Effector CD4-positive, alpha-beta T cell (primary cell): ENCODE data around the gene PRRC2B.
"Not testable (repeated sequence)": the region's sequence is repeated elsewhere in the genome, so short reads cannot be mapped to it uniquely, and the experiment has no call there.

Experiments
- DNase-seq: peaks from one replicate; pipeline ENCODE4 v3.0.0-alpha.2; 2020

The PRRC2B gene

GRCh38 chr9:131387394-131387793 lies 6.5 kb upstream of the PRRC2B start:
- no peak for DNase-seq

GRCh38 chr9:131391020-131391419 lies 2.9 kb upstream of the PRRC2B start:
- DNase-seq, result no peak

DNA sequence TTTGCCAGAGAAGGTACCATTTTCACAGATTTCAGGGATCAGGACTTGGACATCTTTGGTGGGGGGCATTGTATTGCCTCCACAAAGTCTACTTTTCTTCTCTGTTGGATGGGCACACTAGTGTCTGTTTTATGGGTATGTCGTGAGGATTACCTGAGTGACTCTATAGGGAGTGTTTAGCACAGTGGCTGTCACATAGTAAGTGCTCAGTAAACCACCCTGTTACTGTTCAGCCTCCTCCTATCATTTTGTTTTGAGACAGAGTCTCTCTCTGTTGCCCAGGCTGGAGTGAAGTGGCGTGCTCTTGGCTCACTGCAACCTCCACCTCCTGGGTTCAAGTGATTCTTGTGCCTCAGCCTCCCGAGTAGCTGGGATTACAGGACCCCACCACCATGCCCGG lies 2.4 kb upstream of the PRRC2B start:
- no peak for DNase-seq

- peak; percentile 24 for DNase-seq
Measured at GRCh38 chr9:131394464-131395156, 724 bp downstream of the PRRC2B start.

- DNase-seq, result peak; percentile 76
Measured at GRCh38 chr9:131395157-131396098, 1.5 kb downstream of the PRRC2B start.

- not testable (repeated sequence) for DNase-seq
Measured at GRCh38 chr9:131396099-131396479, 2.2 kb downstream of the PRRC2B start.

DNA sequence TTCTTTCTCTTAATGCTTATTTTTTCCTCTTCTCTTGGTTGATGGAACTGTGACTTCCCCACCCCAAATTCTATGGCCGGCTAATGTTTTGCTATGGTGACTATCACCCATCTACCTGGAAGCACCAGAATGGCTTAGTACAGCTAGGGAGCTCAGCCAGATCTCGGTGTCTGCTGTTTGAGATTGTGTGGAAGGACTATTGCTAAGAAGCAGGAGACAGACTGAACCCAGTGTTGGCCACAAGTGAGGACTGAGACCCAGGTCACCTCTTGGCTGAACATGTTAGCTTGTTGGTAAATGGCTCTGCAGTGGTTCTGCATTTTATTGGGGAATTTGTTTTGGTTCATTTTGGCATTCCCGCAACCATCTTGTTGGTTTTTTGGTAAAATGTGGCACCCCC lies 2.7 kb downstream of the PRRC2B start:
- no peak for DNase-seq

GRCh38 chr9:131397100-131397790 lies 3.4 kb downstream of the PRRC2B start:
- DNase-seq, result no peak

GRCh38 chr9:131398204-131398603 lies 4.3 kb downstream of the PRRC2B start:
- DNase-seq, result peak; percentile 50

GRCh38 chr9:131399972-131400371 lies 6.1 kb downstream of the PRRC2B start:
- no peak for DNase-seq

DNA sequence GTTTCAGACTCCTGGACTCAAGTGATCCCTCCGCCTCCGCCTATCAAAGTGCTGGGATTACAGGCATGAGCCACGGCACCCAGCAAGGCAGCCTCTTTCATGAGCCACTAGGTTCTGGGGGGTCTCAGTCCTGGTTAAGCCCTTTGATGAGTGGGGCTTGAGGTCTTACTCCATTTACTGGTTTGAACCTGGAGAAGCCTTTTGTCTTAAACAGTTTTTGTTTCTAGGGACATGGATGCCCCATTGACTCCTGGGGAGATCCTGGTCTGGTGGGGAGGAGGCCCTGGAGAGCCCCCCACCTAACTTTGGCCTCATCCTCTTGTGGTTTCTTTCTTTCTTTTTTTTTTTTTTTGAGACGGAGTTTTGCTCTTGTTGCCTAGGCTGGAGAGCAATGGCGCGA lies 6.7 kb downstream of the PRRC2B start:
- DNase-seq, result no peak

- no peak for DNase-seq
Measured at GRCh38 chr9:131402073-131402472, 8.2 kb downstream of the PRRC2B start.

GRCh38 chr9:131402738-131403492 lies 9.0 kb downstream of the PRRC2B start:
- DNase-seq, result no peak

- DNase-seq, result no peak
Measured at GRCh38 chr9:131403493-131403773, 9.5 kb downstream of the PRRC2B start.

DNA sequence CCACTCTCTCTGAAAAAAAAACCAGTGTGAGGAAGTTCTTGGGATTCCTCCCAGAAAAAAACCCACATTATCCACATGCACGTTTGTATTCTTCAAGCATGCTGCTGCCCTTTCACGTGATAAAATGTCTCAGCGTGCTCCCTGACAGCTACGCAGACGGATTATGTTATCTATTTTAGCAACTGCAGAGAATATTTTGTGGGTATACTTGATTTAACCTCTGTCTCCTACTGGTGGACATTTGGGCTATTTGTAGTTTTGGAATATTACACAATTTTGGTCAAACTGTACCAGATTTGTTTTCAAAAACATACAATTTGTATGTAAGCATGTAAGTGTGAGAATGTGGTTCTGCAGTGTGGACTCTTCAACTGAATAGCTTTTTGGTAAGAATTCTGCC lies 10.7 kb downstream of the PRRC2B start:
- no peak for DNase-seq

DNA sequence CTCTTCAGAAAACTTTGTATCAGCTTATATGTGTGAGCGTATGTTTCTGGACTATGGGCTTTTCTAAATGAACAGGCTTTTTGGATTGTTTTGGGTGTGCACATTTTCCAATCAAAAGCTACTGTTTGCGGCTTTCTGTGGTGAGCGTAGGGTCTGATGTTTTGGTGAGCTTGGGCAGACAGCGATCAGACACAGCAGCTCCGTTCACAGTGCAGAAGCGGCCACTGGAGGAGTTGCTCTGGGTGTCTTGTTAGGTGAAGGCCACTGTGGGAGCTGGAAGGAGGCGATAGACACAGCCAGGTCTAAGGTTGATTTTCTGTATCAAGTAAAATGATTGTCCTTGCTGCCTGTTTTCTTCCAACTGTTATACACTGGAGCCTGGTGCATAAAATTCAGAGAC lies 11.1 kb downstream of the PRRC2B start:
- no peak for DNase-seq

DNA sequence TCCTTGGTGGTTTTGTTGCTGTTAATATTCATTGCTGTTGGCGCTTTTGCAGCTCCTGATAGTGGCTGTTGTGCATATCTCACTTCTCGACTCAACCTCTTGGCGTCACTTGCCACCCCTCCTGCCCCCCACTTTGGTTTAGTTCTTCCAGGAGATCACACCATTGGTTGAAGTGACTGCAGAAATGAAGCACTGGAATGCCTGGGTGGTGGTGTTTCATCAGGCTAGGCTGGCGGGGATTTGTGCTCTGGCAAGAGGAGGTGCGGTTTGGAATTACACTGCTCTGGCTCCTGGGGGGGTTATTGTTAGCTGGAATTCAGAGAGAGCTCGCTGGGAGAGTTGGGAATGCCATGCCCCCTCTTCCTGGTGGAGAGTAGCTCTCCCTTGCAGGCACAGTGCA lies 11.5 kb downstream of the PRRC2B start:
- no peak for DNase-seq

DNA sequence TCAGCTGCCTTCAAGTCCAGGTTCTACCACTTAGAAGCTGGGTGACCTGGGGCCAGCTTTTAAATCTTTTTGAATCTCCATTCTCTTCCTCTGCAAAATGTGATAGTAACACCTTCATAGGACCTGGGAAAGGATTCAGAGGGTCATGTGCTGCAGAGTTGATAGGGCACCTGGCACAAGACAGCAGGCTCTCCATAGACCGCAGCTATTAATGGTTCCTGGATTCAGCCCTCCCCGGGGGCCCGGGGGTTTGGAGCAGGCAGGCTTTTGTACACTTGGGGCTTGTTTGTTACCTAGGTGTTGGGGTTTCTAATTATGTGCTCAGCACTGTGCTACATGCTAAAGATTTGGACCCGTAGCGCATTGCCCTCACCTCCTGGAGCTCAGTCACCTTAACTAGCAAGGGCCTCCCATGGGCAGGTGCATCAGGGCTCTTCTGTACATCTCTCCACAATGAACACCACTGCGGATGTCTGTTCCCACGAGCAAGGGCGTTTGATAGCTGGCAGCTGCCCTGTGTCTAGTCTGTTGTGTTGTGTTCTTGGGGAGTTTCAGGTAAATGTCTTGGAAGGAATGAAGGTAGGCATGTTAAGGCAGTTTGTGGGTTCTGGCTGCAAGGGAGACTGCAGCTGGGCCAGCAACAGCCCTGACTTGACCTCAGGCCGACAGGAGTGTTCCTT lies 12.1 kb downstream of the PRRC2B start:
- DNase-seq, result no peak

- DNase-seq, result no peak
Measured at GRCh38 chr9:131406563-131407436, 12.9 kb downstream of the PRRC2B start.

DNA sequence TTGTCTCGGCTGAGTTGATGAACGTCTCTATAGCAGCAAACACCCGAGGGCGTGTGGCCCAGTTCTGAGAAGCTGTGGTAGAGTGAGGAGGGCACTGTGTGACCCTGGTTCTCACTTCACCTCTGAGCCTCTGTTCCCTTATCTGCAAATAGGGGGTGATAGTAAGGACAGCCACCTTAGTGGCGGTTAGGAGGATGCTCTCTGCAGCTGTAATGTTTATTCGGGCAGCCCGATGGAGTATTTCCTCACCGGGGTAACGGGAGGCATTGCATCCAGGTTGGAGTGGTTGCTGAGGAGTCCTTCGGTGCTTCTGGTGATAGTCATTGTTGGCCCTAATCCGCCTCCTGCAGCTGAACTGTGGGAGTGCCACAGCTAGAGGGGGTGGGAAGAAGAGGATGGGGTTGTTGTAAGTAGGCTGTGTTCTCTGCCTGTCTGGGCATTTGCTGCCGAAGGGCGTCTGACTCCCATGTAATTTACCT lies 13.9 kb downstream of the PRRC2B start:
- DNase-seq, result peak; percentile 39

DNA sequence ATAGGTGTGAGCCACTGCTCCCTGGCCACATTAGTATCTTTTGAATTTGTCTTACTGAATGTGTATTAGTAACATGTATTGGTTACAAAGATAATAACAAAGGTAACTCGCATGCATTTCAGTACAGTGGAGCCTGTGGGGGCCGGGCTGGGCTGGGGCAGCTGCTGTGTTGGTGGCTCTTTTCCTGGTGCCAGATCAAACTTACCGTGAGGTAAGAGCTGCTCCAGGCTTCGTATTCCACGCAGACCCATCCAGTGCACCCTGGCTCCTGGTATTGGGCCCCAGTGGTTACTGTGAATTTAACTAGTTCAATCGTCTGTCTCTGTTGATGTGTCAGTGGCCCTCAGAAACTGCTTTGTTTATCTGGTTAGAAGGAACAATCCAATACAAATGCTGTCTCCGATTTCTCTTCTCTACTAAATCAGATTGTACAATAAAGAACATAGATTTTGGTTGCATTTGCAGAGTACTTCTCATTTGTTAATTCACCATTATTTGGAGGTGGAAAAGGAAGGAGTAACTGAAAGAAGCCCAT lies 15.6 kb downstream of the PRRC2B start:
- DNase-seq, result no peak
